A673 (cell line): ENCODE data around the gene TNS4. TPM values are rescaled to one million over a fixed set of nuclear protein-coding genes. Genes with fewer than 3 reads are reported as not detected.

Experiments used
- BruUV-seq: library from RNA; stranded (reverse); fragments of 400-500 nt; replicated peaks from 2 replicates; lab custom pipeline; 2021; lab: Mats Ljungman, UMichigan
- CTCF ChIA-PET: fragments of 300-600 bp; sonication (Branson Sonifier 250); formaldehyde crosslinking; loops from one replicate; lab custom pipeline; 2022; ENCODE audit warnings: antibody characterized with exemption; lab: Charles Lee
- POLR2A ChIA-PET: fragments of 300-600 bp; sonication (Branson Sonifier 250); formaldehyde crosslinking; loops from one replicate; lab custom pipeline; 2022; ENCODE audit warnings: antibody characterized with exemption; ENCODE audit not compliant: low non-redundant PET; lab: Charles Lee
- DNase-seq: peaks from one replicate; pipeline ENCODE4 v3.0.0-alpha.2; 2015; ENCODE audit warnings: low spot score
- H3K27ac ChIP-seq: fragments of 200-600 bp; sonication (generic); 2 replicates; pipeline ENCODE4 v1.5.1; 2016; ENCODE audit warnings: mixed run types, low read depth, mild to moderate bottlenecking, mixed read lengths, antibody characterized with exemption, low read length; ENCODE audit not compliant: poor library complexity, severe bottlenecking
- H3K27me3 ChIP-seq: fragments of 200-600 bp; sonication (generic); replicated peaks from 2 replicates; pipeline ENCODE4 v1.6.1; 2017; ENCODE audit warnings: mixed run types, low read depth, mild to moderate bottlenecking, mixed read lengths, antibody characterized with exemption, low read length; ENCODE audit not compliant: insufficient read depth, poor library complexity
- H3K36me3 ChIP-seq: fragments of 200-600 bp; sonication (generic); 2 replicates; pipeline ENCODE4 v1.6.1; 2016; ENCODE audit warnings: mixed run types, mild to moderate bottlenecking, mixed read lengths, antibody characterized with exemption, low read length; ENCODE audit not compliant: insufficient read depth, poor library complexity, severe bottlenecking
- H3K4me1 ChIP-seq: fragments of 200-600 bp; sonication (generic); 2 replicates; pipeline ENCODE4 v1.6.1; 2017; ENCODE audit warnings: mixed run types, mild to moderate bottlenecking, mixed read lengths, antibody characterized with exemption, low read length; ENCODE audit not compliant: insufficient read depth, poor library complexity, severe bottlenecking
- H3K4me3 ChIP-seq: fragments of 200-600 bp; sonication (generic); 2 replicates; pipeline ENCODE4 v1.5.1; 2016; ENCODE audit warnings: low read depth, mixed run types, mild to moderate bottlenecking, mixed read lengths, low read length; ENCODE audit not compliant: poor library complexity, severe bottlenecking
- H3K9me3 ChIP-seq: fragments of 200-600 bp; sonication (generic); 2 replicates; pipeline ENCODE4 v1.6.1; 2016; ENCODE audit warnings: mixed run types, low read depth, mild to moderate bottlenecking, mixed read lengths, antibody characterized with exemption, low read length; ENCODE audit not compliant: poor library complexity, severe bottlenecking
- CTCF ChIP-seq: fragments of 300-800, 200-600 bp; sonication (generic); conservative IDR thresholded peaks from 2 replicates; pipeline ENCODE4 v1.5.1; 2017; ENCODE audit warnings: low read depth, mild to moderate bottlenecking, antibody characterized with exemption, low read length, moderate library complexity, mixed read lengths
- EZH2 ChIP-seq: fragments of 200-600 bp; sonication (generic); IDR thresholded peaks from 2 replicates; pipeline ENCODE4 v1.6.1; 2017; ENCODE audit warnings: borderline replicate concordance, low read depth, mild to moderate bottlenecking, mixed read lengths, antibody characterized with exemption, low read length; ENCODE audit not compliant: poor library complexity, severe bottlenecking
- intact Hi-C: fragments of 100-400 bp; cut with micrococcal nuclease; formaldehyde crosslinking; loops from one replicate; pipeline ENCODE4 v1.10.0; 2022; ENCODE audit not compliant: unreplicated experiment
- total RNA-seq: library from RNA; stranded (reverse); gene quantifications from 2 replicates; pipeline ENCODE4 v1.2.3, GENCODE V29; 2021

TNS4 gene
- total RNA-seq, 1 experiment from 2014 or later = not detected

DNA sequence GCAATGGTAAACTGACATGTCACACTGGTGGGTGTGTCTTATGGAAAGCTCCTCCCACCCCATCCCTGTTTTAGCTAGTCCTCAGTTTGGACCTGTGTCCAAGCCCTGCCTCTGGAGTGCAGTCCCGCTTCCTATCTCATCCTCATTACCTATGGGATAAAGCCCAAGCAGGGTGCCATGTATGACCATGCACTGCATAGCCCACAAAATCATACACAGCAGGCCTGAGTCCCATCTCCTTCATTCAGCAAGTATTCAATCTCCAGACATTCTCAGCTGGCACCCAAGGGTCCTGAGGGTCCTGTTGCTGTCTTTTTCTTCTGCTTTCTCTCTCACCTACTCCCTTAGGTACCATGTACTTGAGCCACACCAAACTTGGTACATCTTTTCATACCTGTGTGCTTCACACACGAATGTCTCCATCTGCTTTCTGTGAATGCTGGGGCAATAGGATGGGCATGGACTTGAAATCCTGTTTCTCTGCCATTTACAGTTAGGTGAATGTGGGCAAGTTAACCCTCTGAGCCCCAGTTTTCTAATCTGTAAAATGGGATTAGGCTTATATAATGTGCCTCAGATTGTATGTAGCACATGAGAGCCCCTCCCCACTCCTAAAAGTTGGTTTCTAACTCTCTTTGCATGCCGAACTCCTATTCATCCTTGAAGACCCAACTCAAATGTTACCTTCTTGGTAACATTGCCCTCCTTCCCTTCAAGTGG lies 28.5 kb downstream of the TNS4 start:
- ChIA-PET POLR2A (no interaction called here), CTCF (no interaction called here)
- no TSS peak for BruUV-seq
- no peaks in the 10 kb centered on the region for H3K36me3 ChIP-seq
- no peak for DNase-seq
- intact Hi-C loops = no loop called here
- H3K9me3 ChIP-seq = no peaks in the 10 kb centered on the region
- no peak overlapping the region for H3K4me3 ChIP-seq
- TF ChIP-seq CTCF = no peak
- no peaks in the 10 kb centered on the region for H3K27me3 ChIP-seq
- H3K27ac ChIP-seq = no peak overlapping the region
- H3K4me1 ChIP-seq = no peaks in the 10 kb centered on the region

GRCh38 chr17:40471846-40472732 lies 29.3 kb downstream of the TNS4 start:
- H3K27me3 ChIP-seq = no peaks in the 10 kb centered on the region
- BruUV-seq = no TSS peak
- no peak overlapping the region for H3K27ac ChIP-seq
- no peak overlapping the region for H3K4me3 ChIP-seq
- no peak for DNase-seq
- no peak for TF ChIP-seq EZH2
- no peak for TF ChIP-seq CTCF
- H3K9me3 ChIP-seq = no peaks in the 10 kb centered on the region
- intact Hi-C loops = no loop called here
- no peaks in the 10 kb centered on the region for H3K4me1 ChIP-seq
- ChIA-PET CTCF (no interaction called here), POLR2A (interaction anchor here (0.8 kb wide), 1 partner anchor 35 kb away, joined by 6 read pairs; no protein-coding TSS in a partner anchor)
- H3K36me3 ChIP-seq = no peaks in the 10 kb centered on the region

GRCh38 chr17:40470932-40471828 lies 30.2 kb downstream of the TNS4 start:
- H3K27ac ChIP-seq = no peak overlapping the region
- no peak for TF ChIP-seq EZH2
- TF ChIP-seq CTCF = no peak

More at GRCh38 chr17:40470932-40471828, 30.2 kb downstream of the TNS4 start:
- Histone ChIP-seq H3K9me3 (no peaks in the 10 kb centered on the region), H3K4me1 (no peaks in the 10 kb centered on the region), H3K36me3 (no peaks in the 10 kb centered on the region), H3K4me3 (no peak overlapping the region), H3K27me3 (no peaks in the 10 kb centered on the region)
- ChIA-PET POLR2A (interaction anchor here (0.8 kb wide), 1 partner anchor 34 kb away, joined by 6 read pairs; no protein-coding TSS in a partner anchor), CTCF (no interaction called here)
- BruUV-seq = no TSS peak
- no peak for DNase-seq
- intact Hi-C loops = no loop called here
